Retinal pigment epithelial cell (primary cell): ENCODE results near the gene HOXD9.

Experiments
- DNase-seq: peaks from one replicate; pipeline ENCODE4 v3.0.0-alpha.2; 2010; ENCODE audit warnings: low read depth
- H3K4me3 ChIP-seq: 2 replicates; pipeline ENCODE4 v1.5.1; 2011; ENCODE audit warnings: mild to moderate bottlenecking, low read length, control low read depth, moderate library complexity
- TF ChIP-seq, protein P1 (sequence below): conservative IDR thresholded peaks from 2 replicates; pipeline ENCODE4 v1.5.1; 2011; ENCODE audit warnings: low read depth, low read length, control low read depth, inconsistent platforms

Gene HOXD9

DNA sequence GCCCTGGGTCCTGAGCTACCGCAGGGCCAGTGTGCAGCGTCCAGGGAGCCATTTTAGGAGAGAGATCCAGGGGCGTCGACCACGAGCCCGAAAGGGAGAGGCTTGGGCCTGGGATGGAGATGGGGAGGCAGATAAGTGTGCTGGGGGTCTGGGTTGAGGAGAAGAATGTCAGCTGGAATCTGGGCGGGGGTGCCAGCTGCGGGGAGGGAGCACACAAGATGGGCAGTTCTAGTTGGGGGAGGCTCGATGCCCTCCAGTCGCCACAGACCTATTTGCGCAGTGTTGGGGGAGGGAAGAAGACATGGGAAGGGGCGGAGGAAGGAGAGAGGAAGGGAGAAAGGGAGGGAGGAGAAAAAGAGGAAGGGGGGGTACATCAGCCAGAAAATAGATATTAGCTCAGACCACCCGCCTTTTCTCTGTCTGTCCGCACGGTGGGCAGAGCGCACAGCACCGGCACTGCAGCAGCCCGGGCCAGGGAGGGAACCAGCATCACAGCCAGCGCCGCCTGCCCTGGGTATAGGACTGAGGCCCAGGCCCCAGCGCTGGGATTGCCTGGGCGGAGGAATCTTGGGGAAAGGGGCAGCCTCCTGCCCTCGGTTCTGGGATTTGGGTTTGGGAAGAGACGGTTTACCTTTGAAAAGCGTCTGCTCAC is 17.3 kb upstream of the HOXD9 start:
- H3K4me3 ChIP-seq, result no peak overlapping the region
- no peak for DNase-seq
- TF ChIP-seq, protein P1, sequence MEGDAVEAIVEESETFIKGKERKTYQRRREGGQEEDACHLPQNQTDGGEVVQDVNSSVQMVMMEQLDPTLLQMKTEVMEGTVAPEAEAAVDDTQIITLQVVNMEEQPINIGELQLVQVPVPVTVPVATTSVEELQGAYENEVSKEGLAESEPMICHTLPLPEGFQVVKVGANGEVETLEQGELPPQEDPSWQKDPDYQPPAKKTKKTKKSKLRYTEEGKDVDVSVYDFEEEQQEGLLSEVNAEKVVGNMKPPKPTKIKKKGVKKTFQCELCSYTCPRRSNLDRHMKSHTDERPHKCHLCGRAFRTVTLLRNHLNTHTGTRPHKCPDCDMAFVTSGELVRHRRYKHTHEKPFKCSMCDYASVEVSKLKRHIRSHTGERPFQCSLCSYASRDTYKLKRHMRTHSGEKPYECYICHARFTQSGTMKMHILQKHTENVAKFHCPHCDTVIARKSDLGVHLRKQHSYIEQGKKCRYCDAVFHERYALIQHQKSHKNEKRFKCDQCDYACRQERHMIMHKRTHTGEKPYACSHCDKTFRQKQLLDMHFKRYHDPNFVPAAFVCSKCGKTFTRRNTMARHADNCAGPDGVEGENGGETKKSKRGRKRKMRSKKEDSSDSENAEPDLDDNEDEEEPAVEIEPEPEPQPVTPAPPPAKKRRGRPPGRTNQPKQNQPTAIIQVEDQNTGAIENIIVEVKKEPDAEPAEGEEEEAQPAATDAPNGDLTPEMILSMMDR, result no peak

DNA sequence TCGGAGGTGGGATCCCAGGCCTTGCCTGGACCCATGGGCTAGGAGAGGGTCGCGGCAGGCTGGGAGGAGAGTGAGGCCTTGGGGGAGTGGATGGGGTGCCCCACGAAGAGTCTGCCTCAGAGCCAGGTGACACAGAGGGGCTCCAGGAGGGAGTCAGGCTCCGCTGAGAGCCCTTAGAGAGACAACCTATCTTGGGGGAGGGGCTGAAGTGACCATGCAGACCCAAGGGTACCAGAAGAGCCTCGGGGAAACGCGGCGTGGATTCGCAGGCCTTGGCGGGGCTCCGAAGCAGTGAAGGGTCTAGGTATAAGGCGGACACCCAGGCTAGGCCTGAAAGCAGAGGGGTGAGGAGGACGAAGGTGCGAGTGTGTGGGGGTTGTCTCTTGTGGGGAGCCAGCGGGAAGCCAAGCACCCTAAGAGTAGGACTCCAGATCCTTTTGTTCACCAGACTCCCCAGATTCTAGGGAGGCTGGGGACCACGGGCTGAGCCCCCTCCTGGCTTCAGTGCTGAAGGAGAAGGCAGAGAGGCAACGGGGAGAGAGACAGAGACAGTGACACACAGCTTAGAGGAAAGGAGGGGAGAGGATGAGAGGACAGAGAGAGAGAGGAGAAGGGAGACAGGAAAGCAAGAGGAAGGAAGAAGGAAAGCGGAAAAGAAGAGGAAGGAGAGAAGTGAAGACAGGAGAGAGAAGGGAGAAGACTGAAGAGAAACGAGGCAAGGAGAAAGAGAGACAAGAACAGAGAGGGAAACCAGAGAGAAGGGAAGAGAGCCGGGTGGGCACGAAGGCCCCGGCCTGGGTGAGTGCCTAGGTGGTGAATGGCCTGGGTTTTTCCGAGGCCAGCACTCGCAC is 16.6 kb upstream of the HOXD9 start:
- H3K4me3 ChIP-seq, result no peak overlapping the region
- no peak for DNase-seq
- TF ChIP-seq, protein P1, result no peak

DNA sequence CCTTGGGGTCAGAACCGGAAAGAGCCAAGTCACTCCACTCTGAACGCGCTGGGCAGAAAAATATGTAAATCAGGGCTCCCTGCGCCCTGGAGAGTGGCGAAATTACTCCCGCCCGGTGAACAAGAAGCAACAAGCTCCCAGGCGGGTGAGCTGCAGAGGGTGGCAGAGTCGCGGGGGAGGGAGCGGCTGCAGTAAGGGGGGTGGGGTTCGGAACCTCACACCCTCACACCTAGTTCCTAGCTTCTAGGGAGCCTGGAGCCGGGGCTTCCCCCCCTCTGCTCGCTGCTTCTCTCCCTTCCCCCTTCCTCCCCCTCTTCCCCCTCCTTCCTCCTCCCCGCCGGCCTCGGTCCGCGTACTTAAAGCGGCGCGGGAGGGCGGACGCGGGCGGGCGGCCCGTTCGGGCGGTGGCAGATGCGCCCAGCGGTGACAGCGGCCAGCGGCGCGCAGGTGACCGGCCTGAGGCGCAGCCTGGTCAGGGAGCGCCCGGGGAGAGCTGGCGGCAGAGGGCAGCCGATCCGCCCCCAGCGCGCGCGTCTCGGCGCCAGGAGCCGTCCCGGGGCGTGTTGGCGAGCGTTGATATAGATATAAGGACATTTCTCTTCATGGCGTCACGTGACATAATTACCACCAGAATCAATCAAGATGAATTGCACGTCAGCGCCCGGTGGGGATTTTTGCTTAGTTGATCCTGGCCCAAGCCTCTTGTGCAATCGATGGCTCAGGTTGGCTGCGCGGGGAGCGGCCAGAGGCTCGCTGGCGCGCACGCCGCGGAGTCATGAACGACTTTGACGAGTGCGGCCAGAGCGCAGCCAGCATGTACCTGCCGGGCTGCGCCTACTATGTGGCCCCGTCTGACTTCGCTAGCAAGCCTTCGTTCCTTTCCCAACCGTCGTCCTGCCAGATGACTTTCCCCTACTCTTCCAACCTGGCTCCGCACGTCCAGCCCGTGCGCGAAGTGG is 15.7 kb upstream of the HOXD9 start, which contains the start of gene HOXD11:
Gene HOXD11 (plus strand): TSS at position 700 of the 959 bp plus-strand sequence. CDS start 76 bp downstream, at position 776.
- no peak for DNase-seq
- H3K4me3 ChIP-seq, result no peak within 1 kb of the TSS
- TF ChIP-seq, protein P1, result no peak

- H3K4me3 ChIP-seq, result no peak overlapping the region
- no peak for DNase-seq
- TF ChIP-seq, protein P1, result no peak
Observed at GRCh38 chr2:176107731-176108181, 14.8 kb upstream of the HOXD9 start.

DNA sequence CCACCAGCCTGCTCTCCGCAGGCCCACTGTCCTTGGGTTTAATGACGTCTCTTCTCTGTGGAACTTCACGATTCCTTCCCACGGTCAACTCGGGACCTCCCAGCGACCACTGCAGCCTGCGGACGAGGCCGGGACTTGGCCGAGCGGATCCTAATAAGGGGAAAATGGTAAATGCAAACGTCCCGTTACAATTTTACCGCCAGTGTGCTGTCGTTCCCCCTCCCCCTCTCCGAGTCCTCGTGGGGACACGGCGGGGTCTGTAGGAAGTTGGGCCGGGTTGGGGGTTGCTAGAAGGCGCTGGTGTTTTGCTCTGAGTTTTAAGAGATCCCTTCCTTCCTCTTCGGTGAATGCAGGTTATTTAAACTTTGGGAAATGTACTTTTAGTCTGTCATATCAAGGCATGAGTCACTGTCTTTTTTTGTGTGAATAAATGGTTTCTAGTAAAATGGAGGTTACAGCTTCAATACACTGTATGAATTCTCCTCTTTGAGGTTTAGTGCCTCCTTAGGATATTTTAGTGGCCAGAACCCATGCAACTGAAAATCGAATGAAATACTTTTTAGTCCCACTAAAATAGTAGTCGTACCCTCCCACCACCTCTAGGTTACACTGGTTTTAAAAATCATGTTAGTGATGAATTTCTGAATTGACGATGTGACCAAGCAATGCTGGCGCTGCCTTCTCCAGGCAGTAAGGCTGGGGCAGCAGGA is 13.2 kb upstream of the HOXD9 start:
- TF ChIP-seq, protein P1, result no peak
- H3K4me3 ChIP-seq, result no peak overlapping the region
- DNase-seq, result no peak

- TF ChIP-seq, protein P1, result no peak
- DNase-seq, result no peak
- H3K4me3 ChIP-seq, result no peak overlapping the region
Observed at GRCh38 chr2:176109946-176110345, 12.6 kb upstream of the HOXD9 start.
